GM20431 (cell line): ENCODE measurements around the gene TTC21A.
"Not testable (repeated sequence)": the region's sequence is repeated elsewhere in the genome, so short reads cannot be mapped to it uniquely, and the experiment has no call there.

ENCODE experiments used
- in situ Hi-C: fragments of 300-500 bp; cut with MseI, MboI; formaldehyde crosslinking; loops from one replicate; pipeline ENCODE4 v1.15.0; 2020; ENCODE audit warnings: low sequenced_read_pairs; ENCODE audit not compliant: unreplicated experiment

TTC21A gene

DNA sequence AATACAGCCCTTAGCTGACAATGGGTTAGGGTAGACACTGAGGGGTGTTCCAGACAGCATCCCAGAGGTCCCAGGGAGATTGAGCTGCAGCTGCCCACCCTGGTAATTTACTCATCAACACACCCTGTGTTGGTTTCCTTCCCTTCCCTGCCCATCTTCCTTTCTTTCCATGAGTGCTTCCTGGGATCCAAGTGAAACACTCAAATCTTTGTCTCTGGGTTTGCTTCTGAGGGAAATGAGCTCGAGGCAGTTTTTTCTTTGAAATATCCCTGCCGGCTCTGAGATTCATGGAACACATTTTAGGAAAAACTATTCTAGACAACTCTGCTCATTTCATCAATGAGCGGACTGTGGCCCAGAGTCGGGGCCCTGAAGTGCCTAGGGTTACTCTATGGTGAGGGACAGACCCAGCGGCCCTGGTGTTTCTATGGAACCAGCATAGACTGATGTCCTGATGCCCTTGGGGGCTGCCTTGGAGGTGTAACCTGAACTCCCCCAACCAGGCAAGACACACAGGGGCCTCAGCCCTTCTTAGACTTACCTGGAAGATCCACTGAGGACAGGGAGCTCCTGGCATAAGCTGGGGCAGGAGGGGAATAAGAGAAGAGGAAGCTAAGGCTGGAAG lies 60.8 kb downstream of the TTC21A start:
- in situ Hi-C loops, result no loop called here

DNA sequence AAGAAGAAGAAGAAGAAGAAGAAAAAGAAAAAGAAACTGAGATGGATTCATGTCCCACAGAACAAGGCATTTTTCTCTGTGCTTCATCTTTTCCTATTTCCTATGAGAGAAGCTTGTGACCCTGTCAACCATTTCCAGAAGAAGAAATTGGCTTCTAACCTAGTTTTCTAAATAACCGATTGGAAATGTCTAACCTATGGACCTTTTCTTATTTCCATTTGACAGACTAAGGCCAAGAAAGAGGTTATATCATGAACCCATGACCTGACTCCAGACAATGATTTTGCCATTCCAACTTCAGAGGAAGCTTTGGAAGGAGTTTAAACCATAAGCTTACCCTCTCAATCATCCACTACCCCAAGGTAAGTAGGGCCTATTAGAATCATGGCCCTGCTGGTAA lies 62.2 kb downstream of the TTC21A start:
- in situ Hi-C loops, result no loop called here

DNA sequence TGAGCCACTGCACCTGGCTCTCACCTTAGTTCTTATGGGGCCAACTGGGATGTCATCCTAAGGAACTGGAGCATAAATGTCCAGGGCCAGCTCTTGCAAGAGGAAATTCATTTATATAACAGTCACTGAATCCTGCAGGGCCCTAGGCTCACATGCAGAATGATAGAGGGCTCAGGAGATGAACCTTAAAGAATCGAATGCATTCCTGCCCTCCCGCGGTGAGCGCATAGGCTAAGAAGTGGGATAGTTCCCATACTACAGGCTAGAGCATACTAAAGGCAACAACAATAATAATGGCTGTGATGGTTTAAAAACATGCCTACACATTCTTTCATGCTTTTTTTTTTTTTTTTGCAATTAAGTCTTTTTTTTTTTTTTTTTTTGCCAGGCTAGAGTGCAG lies 63.0 kb downstream of the TTC21A start:
- in situ Hi-C loops, result no loop called here

DNA sequence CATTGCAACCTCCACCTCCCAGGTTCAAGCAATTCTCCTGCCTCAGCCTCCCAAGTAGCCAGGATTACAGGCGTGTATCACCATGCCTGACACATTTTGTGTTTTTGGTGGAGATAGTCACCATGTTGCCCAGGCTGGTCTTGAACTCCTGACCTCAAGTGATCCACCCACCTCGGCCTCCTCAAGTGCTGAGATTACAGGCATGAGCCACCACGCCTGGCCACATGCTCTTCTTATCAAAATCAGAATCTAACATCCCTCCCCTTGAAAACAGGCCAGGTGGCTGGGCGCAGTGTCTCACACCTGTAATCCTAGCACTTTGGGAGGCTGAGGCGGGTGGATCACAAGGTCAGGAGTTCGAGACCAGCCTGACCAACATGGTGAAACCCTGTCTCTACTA lies 63.4 kb downstream of the TTC21A start:
- in situ Hi-C loops, result not testable (repeated sequence)

DNA sequence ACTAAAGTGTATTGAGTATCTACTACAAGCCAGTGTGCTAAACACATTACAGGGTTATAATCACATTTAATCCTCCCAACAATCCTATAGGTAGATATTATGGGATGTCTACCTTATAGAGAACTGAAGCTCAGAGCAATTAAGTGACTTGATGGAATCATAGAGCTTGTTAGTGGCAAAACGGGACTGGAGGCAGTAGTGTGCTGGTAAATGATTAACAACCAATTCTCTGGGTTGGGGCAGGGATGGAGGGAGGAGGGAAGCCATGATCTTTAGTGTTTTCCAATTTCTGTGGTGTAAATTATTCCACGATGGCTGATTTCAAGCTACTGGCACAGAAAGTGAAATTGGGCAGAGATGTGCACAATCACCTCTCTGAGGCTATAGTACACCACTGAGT lies 64.4 kb downstream of the TTC21A start:
- in situ Hi-C loops, result no loop called here

DNA sequence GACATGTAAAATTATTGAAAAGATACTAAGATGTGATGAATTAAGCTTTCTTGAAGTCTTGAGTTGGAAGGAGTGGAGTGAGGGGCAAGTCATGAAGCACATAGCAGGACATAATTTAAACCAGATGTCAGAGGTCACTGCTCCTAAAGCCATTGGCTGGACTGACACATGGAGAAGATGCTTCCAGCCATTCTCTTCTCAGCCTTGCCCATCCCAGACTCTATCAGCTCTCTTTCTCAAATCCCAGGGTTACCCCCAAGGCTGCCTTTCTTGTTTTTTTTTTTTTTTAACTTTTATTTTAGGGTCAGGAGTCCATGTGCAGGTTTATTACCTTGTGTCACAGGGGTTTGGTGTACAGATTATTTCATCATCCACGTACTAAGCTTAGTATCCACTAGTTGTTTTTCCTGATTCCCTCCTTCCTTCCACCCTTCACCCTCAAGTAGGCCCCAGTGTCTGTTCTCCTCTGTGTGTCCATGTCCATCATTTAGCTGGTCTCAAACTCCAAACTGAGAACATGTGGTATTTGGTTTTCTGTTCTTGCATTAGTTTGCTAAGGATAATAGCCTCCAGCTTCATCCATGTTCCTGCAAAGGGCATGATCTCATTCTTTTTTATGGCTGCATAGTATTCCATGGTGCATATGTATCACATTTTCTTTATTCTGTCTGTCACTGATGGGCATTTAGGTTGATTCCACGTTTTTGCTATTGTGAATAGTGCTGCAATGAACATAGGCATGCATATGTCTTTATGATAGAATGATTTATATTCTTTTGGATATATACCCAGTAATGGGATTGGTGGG lies 66.0 kb downstream of the TTC21A start:
- in situ Hi-C loops, result no loop called here

DNA sequence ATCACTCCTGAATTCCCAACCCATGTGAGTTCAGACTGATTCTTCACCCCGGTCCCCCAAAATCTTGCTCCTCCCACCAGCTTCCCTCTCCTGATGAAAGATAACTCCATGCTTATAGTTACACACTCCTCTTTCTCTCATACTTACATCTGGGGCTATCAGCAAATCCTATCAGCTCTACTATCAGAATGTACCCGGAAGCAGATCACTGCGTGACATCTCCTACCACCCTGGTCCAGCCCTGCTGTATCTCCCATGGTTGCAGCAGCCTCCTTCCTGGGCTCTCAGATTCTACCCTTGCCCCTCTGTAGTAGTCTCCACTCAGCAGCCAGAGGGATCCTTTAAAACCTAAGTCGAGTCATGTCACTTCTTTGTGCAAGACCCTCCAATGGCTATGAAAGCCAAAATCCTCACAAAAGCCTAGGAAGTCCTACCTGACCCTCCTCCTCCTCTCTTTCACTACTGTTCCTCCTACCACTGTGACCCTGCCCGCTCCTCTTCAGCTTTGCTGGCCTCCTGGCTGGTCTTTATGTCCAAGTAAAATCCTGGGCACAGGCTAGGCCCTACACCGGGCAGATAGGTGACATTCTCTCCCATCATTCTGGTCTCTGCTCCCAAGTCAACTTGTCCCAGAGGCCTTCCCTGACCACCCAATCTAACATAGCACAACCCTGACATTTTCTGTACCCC lies 68.7 kb downstream of the TTC21A start:
- in situ Hi-C loops, result no loop called here

DNA sequence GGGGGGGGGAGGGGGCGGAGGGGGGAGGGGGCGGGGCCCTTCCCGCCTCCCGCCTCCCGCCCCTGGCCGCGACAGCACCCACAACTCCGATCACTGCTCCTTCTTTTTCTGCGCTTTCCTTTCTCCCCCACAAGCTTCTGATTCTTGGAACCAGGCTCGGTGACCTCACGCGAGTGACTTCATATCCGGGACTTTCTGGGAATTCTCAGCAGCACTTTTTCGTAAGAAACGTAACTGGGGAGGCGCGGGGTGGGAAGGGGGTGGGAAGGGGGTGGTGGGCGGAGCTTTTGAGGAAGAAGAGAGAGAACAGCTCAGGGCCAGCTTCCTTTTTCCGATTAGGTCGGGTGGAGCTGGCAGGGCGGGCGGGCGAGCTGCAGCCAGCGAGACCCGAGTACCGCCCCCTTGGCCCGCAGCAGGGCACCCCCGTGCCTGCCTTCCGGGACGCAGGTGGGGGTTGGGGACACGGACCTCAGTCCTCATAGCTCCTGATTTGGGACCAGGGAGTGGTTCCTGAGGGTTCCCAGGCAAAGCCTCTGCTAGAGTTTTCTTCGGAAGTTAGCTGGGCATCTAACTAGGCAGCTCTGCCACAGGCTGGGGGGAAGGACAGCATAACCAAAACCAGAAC lies 70.3 kb downstream of the TTC21A start:
- in situ Hi-C loops, result no loop called here

DNA sequence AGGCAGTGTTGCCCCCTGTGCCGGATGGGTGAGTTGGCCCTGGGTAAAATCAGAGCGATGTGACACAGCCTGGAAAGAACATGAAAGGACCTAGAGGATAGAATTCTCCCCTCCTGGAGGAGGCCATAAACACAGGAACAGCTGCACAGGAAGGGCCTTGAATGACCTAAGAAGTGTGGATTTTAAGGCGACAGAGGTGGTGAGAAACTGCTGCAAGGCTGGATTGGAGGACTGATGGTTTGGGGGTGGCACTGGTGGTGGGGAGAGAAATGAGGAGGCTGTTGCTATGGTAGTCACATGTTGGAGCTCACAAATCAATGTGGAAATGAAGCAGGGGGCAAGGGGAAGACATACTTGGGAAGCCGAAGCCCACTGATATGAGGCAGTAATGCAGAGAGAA lies 71.1 kb downstream of the TTC21A start:
- in situ Hi-C loops, result no loop called here

DNA sequence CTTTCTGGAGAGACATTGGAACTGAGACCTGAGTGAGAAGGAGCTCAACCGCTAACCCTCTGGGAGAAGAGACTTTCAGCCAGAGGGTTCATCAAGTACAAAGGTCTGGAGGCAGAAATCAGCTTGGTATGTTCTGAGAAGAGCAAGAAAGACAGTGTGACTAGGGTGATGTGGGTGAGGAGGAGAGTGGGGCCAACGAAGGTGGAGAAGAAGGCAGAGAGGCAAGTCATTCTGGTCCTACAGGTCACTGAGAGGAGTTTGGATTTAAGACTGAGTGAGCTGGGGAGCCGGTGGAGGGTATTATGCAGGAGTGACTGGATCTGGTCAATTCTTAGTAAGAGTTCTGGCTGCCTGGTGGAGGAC lies 72.7 kb downstream of the TTC21A start:
- in situ Hi-C loops, result loop anchor here (10.0 kb wide), 2 partner anchors 105 to 195 kb away; partner anchors contain the start of gene CX3CR1

DNA sequence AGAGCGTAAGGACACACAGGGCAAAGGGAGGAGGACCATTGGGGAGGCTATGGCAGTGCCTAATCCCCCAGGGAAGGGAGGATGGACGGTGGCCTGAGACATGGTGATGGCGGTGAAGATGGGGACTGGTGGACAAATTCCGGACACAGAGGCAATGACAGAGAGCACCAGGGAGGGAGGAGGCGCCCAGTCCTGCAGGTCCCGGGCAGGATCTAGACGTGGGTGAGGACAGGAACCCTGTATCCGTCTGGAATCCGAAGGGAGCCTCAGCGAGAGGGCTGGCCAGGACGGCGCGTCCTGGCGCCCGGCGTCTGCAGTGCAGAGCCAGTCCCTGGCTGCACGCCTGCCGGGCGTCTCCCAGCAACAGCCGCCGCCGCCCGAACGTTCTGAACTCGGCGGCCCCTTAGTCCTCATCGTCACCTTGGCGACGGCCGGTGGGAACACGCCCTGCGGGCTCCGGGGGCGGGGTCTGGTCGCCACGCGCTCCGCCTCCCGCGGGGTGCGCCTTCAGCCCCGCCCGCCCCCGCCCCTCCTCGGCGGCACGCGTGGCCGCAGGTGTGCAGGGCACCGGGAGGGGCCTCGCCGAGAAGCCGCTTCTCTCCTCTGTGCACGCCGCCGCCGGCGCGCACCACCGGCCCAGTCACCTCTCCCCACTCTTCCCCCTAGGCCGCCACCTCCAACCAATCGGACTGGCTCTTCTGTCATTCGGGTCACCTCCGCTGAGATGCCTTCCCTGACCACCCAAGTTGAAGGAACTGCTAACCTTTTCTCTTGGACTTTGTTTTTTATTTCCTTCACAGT lies 73.3 kb downstream of the TTC21A start:
- in situ Hi-C loops, result loop anchor here (10.0 kb wide), 2 partner anchors 104 to 194 kb away; partner anchors contain the start of gene CX3CR1

DNA sequence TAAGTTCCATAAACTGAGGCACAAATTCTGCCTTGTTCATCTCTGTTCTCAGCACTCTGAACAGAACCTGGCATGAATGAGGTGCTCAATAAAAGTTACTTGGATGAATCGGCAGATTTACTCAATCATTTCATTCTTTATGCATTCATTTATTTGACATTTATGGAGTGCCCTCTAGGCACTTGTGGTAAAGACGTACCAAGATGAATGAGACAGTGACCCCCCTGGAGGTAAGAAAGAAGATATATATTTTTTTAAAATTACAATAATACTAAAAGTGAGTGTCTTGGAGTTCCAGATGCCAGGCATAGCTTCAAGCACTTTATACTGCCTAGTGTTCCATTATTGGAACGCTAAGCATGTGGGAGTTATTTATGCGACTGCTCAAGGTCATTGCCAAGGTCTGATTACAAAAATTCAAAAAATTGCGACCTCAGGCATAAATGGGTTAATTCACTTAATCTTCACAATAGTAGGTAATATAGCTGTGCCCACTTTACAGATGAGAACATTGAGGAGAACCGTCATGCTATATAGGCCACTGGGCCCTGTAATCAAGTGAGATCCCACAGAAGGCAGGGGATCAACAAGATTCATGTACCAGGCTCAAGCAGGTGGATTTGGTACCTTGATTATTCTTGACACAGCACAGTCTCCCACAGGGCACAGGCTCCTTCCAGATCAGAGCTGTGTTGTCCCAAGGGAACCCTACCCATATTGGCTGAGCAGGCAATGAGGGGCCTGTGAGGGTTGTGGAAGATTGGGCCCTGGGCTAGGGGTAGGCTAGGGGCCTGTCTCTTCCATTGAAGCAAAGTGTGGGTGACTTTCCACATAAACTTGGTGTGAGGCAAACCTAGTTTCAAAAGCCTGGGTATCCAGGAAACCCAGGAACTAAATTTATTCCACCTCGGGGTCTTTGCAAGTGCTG lies 74.2 kb downstream of the TTC21A start:
- in situ Hi-C loops, result loop anchor here (10.0 kb wide), 2 partner anchors 103 to 193 kb away; partner anchors contain the start of gene CX3CR1

DNA sequence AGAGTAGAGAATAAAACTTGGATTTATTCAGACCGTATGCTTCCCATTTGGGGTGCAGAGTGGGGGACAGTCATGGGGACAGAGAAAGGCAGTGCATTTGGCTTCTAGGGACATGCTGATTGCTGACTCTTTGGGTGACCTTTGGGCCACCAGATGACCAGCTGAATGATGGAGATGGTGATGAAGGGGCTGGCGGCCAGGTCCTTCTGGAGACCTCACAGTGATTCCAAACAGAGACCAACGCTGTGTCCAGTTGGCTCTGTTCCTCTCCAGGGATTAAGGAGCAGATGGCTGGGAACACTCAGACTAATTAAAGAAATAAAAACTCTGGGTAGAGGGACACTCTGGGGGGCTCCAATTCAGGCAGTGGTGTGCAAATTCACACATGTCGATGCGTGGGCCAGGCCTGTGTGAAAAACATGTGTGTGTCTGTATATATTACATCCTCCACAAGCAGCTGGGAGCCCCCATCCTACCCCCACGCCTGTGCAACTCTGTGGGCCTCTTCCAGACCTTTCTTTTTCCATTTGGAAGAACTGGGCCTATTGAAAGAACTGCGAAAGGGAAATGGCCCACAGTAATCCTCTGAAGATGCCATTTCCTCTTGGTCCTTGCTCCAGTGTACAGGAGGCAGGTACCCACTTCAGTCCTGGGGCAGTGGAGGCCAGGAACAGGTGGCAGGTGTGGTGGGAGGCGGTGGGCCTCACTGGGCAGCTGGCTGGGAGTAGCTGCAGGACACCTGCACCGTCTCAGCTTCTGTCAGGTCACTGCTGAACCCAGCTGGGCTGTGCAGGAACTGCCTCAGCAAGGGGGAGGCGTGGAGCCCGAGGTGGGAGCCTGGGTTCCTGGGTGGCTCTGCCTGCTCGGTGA lies 76.0 kb downstream of the TTC21A start:
- in situ Hi-C loops, result loop anchor here (10.0 kb wide), 2 partner anchors 101 to 191 kb away; partner anchors contain the start of gene CX3CR1

DNA sequence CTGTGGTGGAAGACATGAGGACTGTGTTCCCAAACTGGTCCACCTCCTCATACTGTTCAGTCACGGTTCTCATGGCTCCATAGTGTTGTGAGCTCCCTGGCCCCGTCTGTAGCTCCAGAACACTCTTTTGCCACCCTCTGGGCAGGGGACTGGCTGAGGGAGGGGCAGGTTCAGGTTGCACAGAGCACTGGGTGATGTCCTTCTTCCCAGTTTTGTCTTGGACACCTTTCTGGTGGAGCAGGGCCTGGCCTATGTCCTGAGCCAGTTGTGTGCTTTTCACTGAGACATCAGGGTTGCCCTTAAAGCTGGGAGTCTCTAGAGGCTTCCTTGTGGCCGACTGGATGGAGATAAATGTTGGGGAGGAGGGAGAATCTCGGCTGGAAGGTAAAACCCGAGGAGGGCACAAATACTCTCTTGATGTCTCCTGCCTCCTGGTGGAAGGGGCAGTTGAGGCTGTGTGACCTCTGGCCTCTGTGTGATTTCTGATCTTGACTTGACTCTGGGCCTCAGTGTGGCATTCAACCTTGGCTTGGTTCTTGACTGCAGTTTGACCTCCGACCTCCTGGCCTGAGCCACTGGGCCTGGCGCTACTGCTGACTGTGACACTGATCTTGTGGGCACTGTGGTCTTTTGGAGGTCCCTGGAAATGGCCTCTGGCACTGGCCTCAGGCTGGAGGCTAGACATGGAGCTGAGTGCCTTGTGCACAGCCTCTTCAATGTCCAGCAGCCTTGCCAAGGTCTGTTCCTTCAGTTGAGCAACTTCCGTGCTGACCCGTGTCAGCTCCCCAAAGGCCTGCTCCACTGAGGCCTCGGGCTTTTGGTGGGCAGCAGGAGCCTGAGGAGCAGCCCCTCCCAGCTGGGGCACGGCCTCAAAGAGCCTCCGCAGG lies 76.8 kb downstream of the TTC21A start:
- in situ Hi-C loops, result loop anchor here (10.0 kb wide), 2 partner anchors 100 to 190 kb away; partner anchors contain the start of gene CX3CR1

DNA sequence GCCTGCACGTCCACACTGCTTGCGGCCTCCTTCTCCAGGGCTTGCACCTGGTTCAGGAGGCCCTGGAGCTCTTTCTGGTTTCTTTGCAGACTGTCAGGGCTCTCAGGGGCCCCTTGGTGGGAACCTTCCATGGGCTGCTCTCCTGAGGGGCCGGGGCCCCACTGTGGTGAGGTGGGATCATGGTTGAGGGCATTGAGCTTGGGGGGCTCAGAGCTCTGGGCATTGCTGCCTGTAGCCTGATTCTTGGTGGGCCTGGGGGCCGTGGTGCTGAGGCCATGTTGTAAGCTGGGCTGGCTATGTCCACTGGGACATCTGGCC lies 77.4 kb downstream of the TTC21A start:
- in situ Hi-C loops, result loop anchor here (10.0 kb wide), 2 partner anchors 100 to 190 kb away; partner anchors contain the start of gene CX3CR1

DNA sequence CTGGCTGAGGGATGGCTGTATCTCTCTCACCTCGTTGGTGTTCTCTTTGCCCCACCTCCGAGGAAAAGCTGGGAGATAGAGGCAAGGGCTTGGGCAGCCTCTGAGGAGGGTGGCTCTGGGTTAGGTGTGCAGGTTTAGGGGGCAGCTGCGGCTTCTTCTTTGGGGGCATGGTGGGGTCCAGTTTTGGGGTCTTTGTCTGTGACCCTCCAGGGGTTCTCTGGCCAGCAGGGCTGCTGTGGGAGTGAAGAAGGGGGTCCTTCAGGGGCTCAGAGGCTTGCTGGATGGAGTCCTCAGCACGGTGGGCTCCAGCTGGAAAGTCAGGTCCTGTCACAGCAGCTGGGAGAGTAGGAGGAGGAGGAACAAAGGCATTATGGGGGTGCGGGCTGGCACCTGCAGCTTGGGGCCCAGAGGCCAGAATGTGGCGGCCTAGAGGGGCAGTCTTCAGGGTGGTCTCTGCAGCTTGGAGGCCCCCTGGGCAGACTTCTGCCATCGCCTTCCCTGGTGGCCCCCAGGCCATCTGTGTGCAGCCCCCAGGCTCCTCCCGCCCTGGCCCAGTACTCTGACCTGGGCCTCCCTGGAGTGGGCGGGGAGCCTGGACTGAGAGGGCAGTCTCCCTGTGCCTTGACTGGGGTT lies 78.0 kb downstream of the TTC21A start:
- in situ Hi-C loops, result loop anchor here (10.0 kb wide), 2 partner anchors 99 to 189 kb away; partner anchors contain the start of gene CX3CR1
